ENCODE data around the gene BANF1.

Gene BANF1

DNA sequence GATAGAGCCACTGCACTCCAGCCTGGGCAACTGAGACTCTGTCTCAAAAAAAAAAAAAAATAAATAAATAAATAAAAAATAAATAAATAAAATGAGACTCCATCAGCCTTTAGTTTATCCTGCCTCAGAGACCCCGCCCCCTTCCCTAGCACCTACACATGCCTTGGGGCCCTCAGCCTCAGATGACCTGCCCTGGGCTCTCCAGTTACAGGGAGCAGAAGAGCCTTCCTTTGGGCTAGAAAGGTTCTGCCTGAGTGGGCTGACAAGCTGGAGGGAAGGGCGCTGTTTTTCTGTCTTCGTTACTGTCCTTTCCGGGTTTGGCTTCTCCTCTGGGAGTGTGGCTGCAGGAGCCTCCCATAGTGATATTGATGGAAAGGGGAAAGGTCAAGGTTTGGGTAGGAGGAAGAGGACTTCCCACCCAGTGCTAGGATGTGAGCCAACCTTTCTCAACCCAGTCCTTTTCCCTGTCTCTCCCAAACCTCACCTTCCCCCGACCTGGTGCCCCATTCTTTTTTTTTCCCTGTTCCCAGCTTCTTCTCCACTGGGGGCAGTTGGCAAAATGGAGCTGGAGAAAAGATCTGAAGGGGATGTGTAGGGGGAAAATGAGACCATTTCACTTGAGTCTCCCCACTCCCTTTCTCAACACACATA, 48.4 kb downstream of the BANF1 start:
- in situ Hi-C loops (cut with HindIII; ENCODE audit: low pct_ligation_motif_present, low pct_unique_long_range_greater_than_20kb, low sequenced_read_pairs): no loop called here
- peak; percentile 5 for DNase-seq

DNA sequence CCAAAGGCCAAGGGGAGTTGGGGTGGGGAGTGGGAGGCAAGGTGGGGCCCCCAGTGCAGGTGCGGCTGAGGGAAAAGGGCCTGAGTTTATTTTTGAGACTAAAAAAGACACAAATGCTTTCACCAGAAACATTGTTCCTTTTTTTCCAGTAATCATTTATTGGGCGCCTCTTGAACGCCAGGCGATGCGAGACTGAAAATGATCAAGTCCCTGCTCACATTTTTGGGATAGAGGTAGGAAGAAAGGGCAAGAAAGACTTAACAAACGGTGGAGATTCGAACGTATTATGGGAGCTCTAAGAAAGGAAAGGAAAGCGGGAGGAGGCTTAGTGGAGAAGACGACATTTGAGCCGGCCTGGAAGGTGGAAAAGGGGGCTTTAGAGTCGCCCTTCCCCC, 49.1 kb downstream of the BANF1 start:
- DNase-seq: peak; percentile 35
- in situ Hi-C loops (cut with HindIII; ENCODE audit: low pct_ligation_motif_present, low pct_unique_long_range_greater_than_20kb, low sequenced_read_pairs): no loop called here

- in situ Hi-C loops (cut with HindIII; ENCODE audit: low pct_ligation_motif_present, low pct_unique_long_range_greater_than_20kb, low sequenced_read_pairs): no loop called here
Observed at GRCh38 chr11:66051766-66052663, 49.7 kb downstream of the BANF1 start, which contains the start of gene SF3B2. Gene SF3B2 (plus strand): TSS chr11:66052364. CDS start chr11:66052385, 21 bp downstream.

GRCh38 chr11:66052664-66052982, 50.3 kb downstream of the BANF1 start:
- DNase-seq: no peak
- in situ Hi-C loops (cut with HindIII; ENCODE audit: low pct_ligation_motif_present, low pct_unique_long_range_greater_than_20kb, low sequenced_read_pairs): no loop called here

More at GRCh38 chr11:66051766-66052663, 49.7 kb downstream of the BANF1 start, which contains the start of gene SF3B2:
- peak; percentile 95 for DNase-seq
